Subcutaneous abdominal adipose tissue (tissue), 5 donors: ENCODE data around the gene POLR2J.
"Not testable (repeated sequence)": the region's sequence is repeated elsewhere in the genome, so short reads cannot be mapped to it uniquely, and the experiment has no call there.

Experiments
- H3K27ac ChIP-seq: one replicate; pipeline ENCODE4 v1.7.0; 2013; ENCODE audit warnings: low read depth, mild to moderate bottlenecking, inconsistent platforms, low read length, moderate library complexity
- H3K27me3 ChIP-seq, 5 donors: one replicate each; pipeline ENCODE4 v1.7.0; 2013; ENCODE audit warnings: low read length in 5 of 5, inconsistent platforms in 1 of 5; ENCODE audit not compliant: control insufficient read depth in 5 of 5, insufficient read depth in 4 of 5
- H3K36me3 ChIP-seq, 5 donors: one replicate each; pipeline ENCODE4 v1.7.0; 2013; ENCODE audit warnings: low read length in 5 of 5; ENCODE audit not compliant: control insufficient read depth in 5 of 5, insufficient read depth in 5 of 5
- H3K4me1 ChIP-seq, 5 donors: one replicate each; pipeline ENCODE4 v1.7.0; 2013; ENCODE audit warnings: low read length in 5 of 5, mild to moderate bottlenecking in 3 of 5, moderate library complexity in 1 of 5; ENCODE audit not compliant: control insufficient read depth in 5 of 5, insufficient read depth in 5 of 5
- H3K4me3 ChIP-seq, 5 donors: one replicate each; pipeline ENCODE4 v1.7.0; 2013; ENCODE audit warnings: low read length in 5 of 5, low read depth in 1 of 5
- H3K9ac ChIP-seq, 5 donors: one replicate each; pipeline ENCODE4 v1.7.0; 2013; ENCODE audit warnings: low read length in 5 of 5, mild to moderate bottlenecking in 4 of 5, moderate library complexity in 3 of 5
- H3K9me3 ChIP-seq, 5 donors: one replicate each; pipeline ENCODE4 v1.7.0; 2013; ENCODE audit warnings: low read length in 5 of 5; ENCODE audit not compliant: control insufficient read depth in 5 of 5
- donor health status: healthy.
- donor health status: healthy.
- donor health status: healthy.
- donor health status: healthy.
- donor health status: healthy.

The POLR2J gene

GRCh38 chr7:102463841-102464576 is 14.7 kb downstream of the POLR2J start:
- Histone ChIP-seq H3K9me3 (no peaks in the 10 kb centered on the region), H3K36me3 (peaks cover 0 to 22% (median 6%) of the 10 kb centered on the region in 5 donors), H3K27ac (peak overlapping the region; percentile 74), H3K9ac (peak overlapping the region; percentile 81 to 100 (median 98)), H3K27me3 (no peaks in the 10 kb centered on the region), H3K4me1 (peaks cover 4 to 28% (median 23%) of the 10 kb centered on the region in 5 donors), H3K4me3 (peak overlapping the region; percentile 91 to 100 (median 98))

GRCh38 chr7:102460467-102460866 is 18.3 kb downstream of the POLR2J start:
- Histone ChIP-seq H3K4me3 (no peak overlapping the region), H3K36me3 (peaks cover 0 to 46% (median 32%) of the 10 kb centered on the region in 5 donors), H3K9me3 (no peaks in the 10 kb centered on the region)

GRCh38 chr7:102459221-102459844 is 19.4 kb downstream of the POLR2J start:
- Histone ChIP-seq H3K27me3 (no peaks in the 10 kb centered on the region), H3K4me3 (no peak overlapping the region), H3K9ac (no peak overlapping the region), H3K36me3 (peaks cover 0 to 48% (median 32%) of the 10 kb centered on the region in 5 donors), H3K4me1 (peaks cover 2 to 12% (median 10%) of the 10 kb centered on the region in 5 donors), H3K27ac (no peak overlapping the region), H3K9me3 (no peaks in the 10 kb centered on the region)

More at GRCh38 chr7:102460467-102460866, 18.3 kb downstream of the POLR2J start:
- no peak overlapping the region for H3K9ac ChIP-seq
- H3K4me1 ChIP-seq: peaks cover 2 to 19% (median 16%) of the 10 kb centered on the region in 5 donors
- no peak overlapping the region for H3K27ac ChIP-seq
- H3K27me3 ChIP-seq: no peaks in the 10 kb centered on the region

GRCh38 chr7:102457352-102457924 is 21.3 kb downstream of the POLR2J start:
- Histone ChIP-seq H3K36me3 (peaks cover 0 to 48% (median 32%) of the 10 kb centered on the region in 5 donors), H3K27ac (no peak overlapping the region), H3K9me3 (no peaks in the 10 kb centered on the region), H3K4me3 (no peak overlapping the region), H3K27me3 (no peaks in the 10 kb centered on the region), H3K9ac (no peak overlapping the region), H3K4me1 (no peaks in the 10 kb centered on the region)

GRCh38 chr7:102456327-102456726 is 22.4 kb downstream of the POLR2J start:
- Histone ChIP-seq H3K4me3 (no peak overlapping the region), H3K9ac (no peak overlapping the region), H3K4me1 (peaks cover 0 to 7% (median 6%) of the 10 kb centered on the region in 5 donors), H3K27ac (no peak overlapping the region), H3K27me3 (no peaks in the 10 kb centered on the region), H3K36me3 (peaks cover 0 to 48% (median 32%) of the 10 kb centered on the region in 5 donors), H3K9me3 (no peaks in the 10 kb centered on the region)

GRCh38 chr7:102455596-102455995 is 23.1 kb downstream of the POLR2J start:
- Histone ChIP-seq H3K9ac (no peak overlapping the region), H3K9me3 (no peaks in the 10 kb centered on the region), H3K4me1 (peaks cover 0 to 9% (median 7%) of the 10 kb centered on the region in 5 donors), H3K4me3 (no peak overlapping the region), H3K27ac (no peak overlapping the region), H3K27me3 (no peaks in the 10 kb centered on the region), H3K36me3 (peaks cover 0 to 47% (median 32%) of the 10 kb centered on the region in 5 donors)

- H3K9me3 ChIP-seq, H3K4me3 ChIP-seq, H3K27ac ChIP-seq, H3K9ac ChIP-seq, H3K27me3 ChIP-seq, H3K4me1 ChIP-seq: not testable (repeated sequence)
- H3K36me3 ChIP-seq: peaks cover 0 to 44% (median 32%) of the 10 kb centered on the region in 5 donors
These were observed 23.8 kb downstream of the POLR2J start for GRCh38 chr7:102454932-102455331.

- peaks cover 0 to 41% (median 30%) of the 10 kb centered on the region in 5 donors for H3K36me3 ChIP-seq
- no peaks in the 10 kb centered on the region for H3K9me3 ChIP-seq
- H3K27ac ChIP-seq: no peak overlapping the region
- H3K9ac ChIP-seq: no peak overlapping the region
- no peak overlapping the region for H3K4me3 ChIP-seq
- H3K4me1 ChIP-seq: peaks cover 0 to 9% (median 7%) of the 10 kb centered on the region in 5 donors
- H3K27me3 ChIP-seq: no peaks in the 10 kb centered on the region
These were observed 24.3 kb downstream of the POLR2J start for GRCh38 chr7:102454468-102454867.

GRCh38 chr7:102453319-102453718 is 25.4 kb downstream of the POLR2J start:
- H3K27ac ChIP-seq: no peak overlapping the region
- peaks cover 0 to 30% (median 22%) of the 10 kb centered on the region in 5 donors for H3K36me3 ChIP-seq
- no peaks in the 10 kb centered on the region for H3K9me3 ChIP-seq

GRCh38 chr7:102452451-102452850 is 26.3 kb downstream of the POLR2J start:
- Histone ChIP-seq H3K4me3 (no peak overlapping the region), H3K27ac (no peak overlapping the region), H3K9me3 (no peaks in the 10 kb centered on the region), H3K27me3 (no peaks in the 10 kb centered on the region), H3K36me3 (peaks cover 0 to 29% (median 16%) of the 10 kb centered on the region in 5 donors), H3K4me1 (peaks cover 0 to 9% (median 7%) of the 10 kb centered on the region in 5 donors), H3K9ac (no peak overlapping the region)

More at GRCh38 chr7:102453319-102453718, 25.4 kb downstream of the POLR2J start:
- Histone ChIP-seq H3K9ac (no peak overlapping the region), H3K27me3 (no peaks in the 10 kb centered on the region), H3K4me3 (no peak overlapping the region), H3K4me1 (peaks cover 0 to 9% (median 7%) of the 10 kb centered on the region in 5 donors)
